Measurements from ENCODE around the gene FOXL1. TPM values are rescaled to one million over a fixed set of nuclear protein-coding genes. Genes with fewer than 3 reads are reported as not detected.

The FOXL1 gene
- polyA plus RNA-seq, 3 donors = not detected

GRCh38 chr16:86562356-86562755 lies 16.0 kb upstream of the FOXL1 start:
- Histone ChIP-seq H3K27me3 (ENCODE audit: control insufficient read depth in 2 of 2, insufficient read depth in 2 of 2, low read length in 2 of 2) (peaks cover 27 to 40% of the 10 kb centered on the region in 2 donors), H3K27ac (ENCODE audit: low read depth in 1 of 2, low read length in 2 of 2) (no peak overlapping the region), H3K36me3 (replicated peaks in 1 of 2; ENCODE audit: control insufficient read depth in 1 of 2, insufficient read depth in 2 of 2, low read length in 2 of 2) (no peaks in the 10 kb centered on the region), H3K4me1 (ENCODE audit: control insufficient read depth in 1 of 2, insufficient read depth in 2 of 2, low read length in 2 of 2) (peaks cover 4 to 9% of the 10 kb centered on the region in 2 donors), H3K9ac (ENCODE audit: insufficient read depth, low read length, poor library complexity, severe bottlenecking) (no peak overlapping the region), H3K4me3 (replicated peaks in 1 of 3; ENCODE audit: low read depth in 2 of 3, low read length in 3 of 3) (no peak overlapping the region), H3K4me2 (replicated peaks; ENCODE audit: extremely low read depth, low read length, poor library complexity, severe bottlenecking) (no peak overlapping the region), H3K9me3 (replicated peaks in 1 of 2; ENCODE audit: control insufficient read depth in 1 of 2, insufficient read depth in 1 of 2, low read length in 2 of 2) (peaks cover 0 to 20% of the 10 kb centered on the region in 2 donors), H2AFZ (ENCODE audit: insufficient read depth, low read depth, low read length, poor library complexity, severe bottlenecking) (no peak overlapping the region), H4K20me1 (ENCODE audit: insufficient read depth, low read length) (no peaks in the 10 kb centered on the region), H3K79me2 (ENCODE audit: insufficient read depth, low read length) (no peaks in the 10 kb centered on the region)
- Mint-ChIP-seq H3K9me3 (peaks cover 0 to 8% (median 0%) of the 10 kb centered on the region in 7 donors), H3K4me1 (peaks cover 22% of the 10 kb centered on the region), H3K36me3 (peaks cover 0 to 3% of the 10 kb centered on the region in 2 donors), H3K27me3 (ENCODE audit: low read depth in 3 of 3) (peaks cover 47 to 62% (median 58%) of the 10 kb centered on the region in 3 donors), H3K27ac (no peak overlapping the region), H3K4me3 (no peak overlapping the region)
- TF ChIP-seq CTCF (IDR thresholded peaks at IDR 0.05) = no peak
- no peak for DNase-seq
- intact Hi-C loops (cut with micrococcal nuclease) = loop anchor here (5.0 kb wide), 3 partner anchors 500 to 715 kb away; no protein-coding TSS in a partner anchor
- 95% methylated on average over 3 of the region's 6 CpGs for WGBS (ENCODE audit: insufficient coverage)

- H3K4me3 ChIP-seq (replicated peaks in 1 of 3; ENCODE audit: low read depth in 2 of 3, low read length in 3 of 3) = peak overlapping the region in 1 of 3 experiments; percentile 52
- H3K79me2 ChIP-seq (ENCODE audit: insufficient read depth, low read length) = no peaks in the 10 kb centered on the region
- Mint-ChIP-seq H3K9me3 (peaks cover 0 to 8% (median 0%) of the 10 kb centered on the region in 7 donors), H3K27me3 (ENCODE audit: low read depth in 3 of 3) (peaks cover 56 to 70% (median 65%) of the 10 kb centered on the region in 3 donors), H3K4me1 (peaks cover 22% of the 10 kb centered on the region), H3K27ac (no peak overlapping the region), H3K4me3 (peak overlapping the region in 1 of 2 donors; percentile 85), H3K36me3 (peaks cover 0 to 3% of the 10 kb centered on the region in 2 donors)
- peak; percentile 76 to 88 (median 82) for DNase-seq
- H3K4me2 ChIP-seq (replicated peaks; ENCODE audit: extremely low read depth, low read length, poor library complexity, severe bottlenecking) = peak overlapping the region; percentile 51
- WGBS (ENCODE audit: insufficient coverage) = under 1% methylated on average over 34 of the region's 41 CpGs
- TF ChIP-seq CTCF (IDR thresholded peaks at IDR 0.05) = peak; percentile 99
- intact Hi-C loops (cut with micrococcal nuclease) = loop anchor here (5.0 kb wide), 3 partner anchors 499 to 714 kb away; no protein-coding TSS in a partner anchor
- peak overlapping the region; percentile 32 for H2AFZ ChIP-seq (ENCODE audit: insufficient read depth, low read depth, low read length, poor library complexity, severe bottlenecking)
- peaks cover 0 to 20% of the 10 kb centered on the region in 2 donors for H3K9me3 ChIP-seq (replicated peaks in 1 of 2; ENCODE audit: control insufficient read depth in 1 of 2, insufficient read depth in 1 of 2, low read length in 2 of 2)
- no peak overlapping the region for H3K9ac ChIP-seq (ENCODE audit: insufficient read depth, low read length, poor library complexity, severe bottlenecking)
- H3K27ac ChIP-seq (ENCODE audit: low read depth in 1 of 2, low read length in 2 of 2) = no peak overlapping the region
- peaks cover 30 to 48% of the 10 kb centered on the region in 2 donors for H3K27me3 ChIP-seq (ENCODE audit: control insufficient read depth in 2 of 2, insufficient read depth in 2 of 2, low read length in 2 of 2)
- H3K4me1 ChIP-seq (ENCODE audit: control insufficient read depth in 1 of 2, insufficient read depth in 2 of 2, low read length in 2 of 2) = peaks cover 4 to 9% of the 10 kb centered on the region in 2 donors
- no peaks in the 10 kb centered on the region for H3K36me3 ChIP-seq (replicated peaks in 1 of 2; ENCODE audit: control insufficient read depth in 1 of 2, insufficient read depth in 2 of 2, low read length in 2 of 2)
- no peaks in the 10 kb centered on the region for H4K20me1 ChIP-seq (ENCODE audit: insufficient read depth, low read length)
Measured at GRCh38 chr16:86563469-86564345, 14.6 kb upstream of the FOXL1 start.

All from CD14-positive monocyte (primary cell).